HuH-7.5 (cell line): ENCODE data around the gene GRIFIN.
"Not testable (repeated sequence)": the region's sequence is repeated elsewhere in the genome, so short reads cannot be mapped to it uniquely, and the experiment has no call there.

ENCODE experiments used
- DNase-seq: peaks from one replicate; pipeline ENCODE4 v3.0.0; 2011; ENCODE audit warnings: low spot score

The GRIFIN gene

GRCh38 chr7:2478399-2478785 lies 2.2 kb upstream of the GRIFIN start:
- no peak for DNase-seq

DNA sequence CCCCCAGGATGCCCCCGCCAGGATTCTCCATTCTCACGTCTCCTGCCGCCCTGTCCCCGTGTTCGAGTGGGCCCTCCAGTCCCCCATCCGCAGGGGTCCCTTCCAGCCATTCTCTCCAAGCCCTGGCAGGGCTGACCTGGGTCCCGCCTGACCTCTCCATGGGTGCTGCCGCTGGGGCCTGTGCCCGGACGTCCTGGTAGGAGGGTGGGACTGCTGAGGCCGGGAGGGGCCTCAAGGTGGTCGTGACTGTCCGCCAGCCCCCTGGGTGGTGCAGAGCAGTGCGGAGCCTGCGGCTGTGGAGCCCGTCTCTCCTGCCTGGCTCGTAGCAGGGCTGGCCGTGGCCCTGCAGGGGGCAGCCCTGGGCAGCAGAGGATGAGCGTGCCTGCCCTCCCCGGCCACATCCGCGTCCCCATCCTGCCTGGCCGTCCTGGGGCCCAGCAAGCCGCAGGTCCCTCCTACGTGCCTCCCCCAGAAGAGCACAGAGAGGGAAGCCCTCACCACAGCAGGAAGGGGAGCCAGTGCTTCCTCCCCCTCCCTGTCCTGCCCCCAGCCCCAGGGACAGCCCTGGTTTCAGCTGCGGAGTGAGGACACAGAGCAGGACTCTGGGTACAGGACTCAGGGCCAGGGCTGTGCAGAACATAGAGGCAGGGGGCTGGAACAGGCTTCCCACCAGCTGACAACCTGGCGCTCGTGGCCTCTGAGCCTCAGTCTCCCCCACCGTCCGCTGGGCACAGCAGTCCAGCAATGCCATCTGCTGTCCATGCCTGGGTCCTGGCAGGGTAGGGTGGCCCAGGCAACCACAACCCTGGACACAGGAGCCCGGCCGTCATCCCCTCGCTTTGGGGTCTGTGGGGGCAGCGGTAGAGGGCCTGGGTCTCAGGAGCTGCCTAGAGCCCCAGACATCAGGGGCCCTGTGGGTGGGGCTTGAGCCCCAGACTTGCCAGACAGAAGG lies 1.5 kb upstream of the GRIFIN start:
- peak; percentile 98 for DNase-seq

DNA sequence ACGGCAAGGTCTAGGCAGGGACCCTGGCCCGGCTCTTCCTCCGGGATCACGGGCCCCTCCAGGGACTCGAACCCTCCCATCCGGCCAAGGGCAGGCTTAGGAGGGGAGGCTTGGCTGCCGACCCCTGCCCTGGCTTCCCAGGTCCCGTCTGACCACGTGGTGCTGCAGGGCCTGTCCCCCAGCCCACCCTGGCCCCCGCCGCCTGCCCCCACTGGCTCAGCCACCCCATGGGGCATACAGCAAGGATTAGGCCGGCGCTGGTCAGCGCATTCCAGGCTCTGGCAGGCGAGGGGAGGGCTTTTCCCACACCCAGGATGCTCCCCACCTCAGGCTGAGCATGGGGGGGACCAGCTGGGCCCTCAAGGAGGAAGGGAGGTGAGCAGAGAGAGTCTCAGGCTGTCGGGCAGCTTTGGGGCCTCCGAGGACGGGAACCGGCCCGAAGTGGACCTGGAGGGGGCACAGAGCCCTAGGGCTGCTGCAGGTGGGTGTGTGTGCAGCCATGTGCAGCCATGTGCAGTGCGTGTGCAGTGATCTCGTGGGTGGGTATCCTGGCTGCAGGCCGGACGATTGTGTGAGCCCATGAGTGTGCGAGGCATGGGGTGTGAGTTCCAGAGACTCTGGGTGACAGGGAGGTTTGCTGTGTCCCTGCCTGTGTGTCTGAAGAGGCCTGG lies 713 bp upstream of the GRIFIN start:
- no peak for DNase-seq

GRCh38 chr7:2475678-2476015 lies 551 bp downstream of the GRIFIN start:
- DNase-seq: no peak

DNA sequence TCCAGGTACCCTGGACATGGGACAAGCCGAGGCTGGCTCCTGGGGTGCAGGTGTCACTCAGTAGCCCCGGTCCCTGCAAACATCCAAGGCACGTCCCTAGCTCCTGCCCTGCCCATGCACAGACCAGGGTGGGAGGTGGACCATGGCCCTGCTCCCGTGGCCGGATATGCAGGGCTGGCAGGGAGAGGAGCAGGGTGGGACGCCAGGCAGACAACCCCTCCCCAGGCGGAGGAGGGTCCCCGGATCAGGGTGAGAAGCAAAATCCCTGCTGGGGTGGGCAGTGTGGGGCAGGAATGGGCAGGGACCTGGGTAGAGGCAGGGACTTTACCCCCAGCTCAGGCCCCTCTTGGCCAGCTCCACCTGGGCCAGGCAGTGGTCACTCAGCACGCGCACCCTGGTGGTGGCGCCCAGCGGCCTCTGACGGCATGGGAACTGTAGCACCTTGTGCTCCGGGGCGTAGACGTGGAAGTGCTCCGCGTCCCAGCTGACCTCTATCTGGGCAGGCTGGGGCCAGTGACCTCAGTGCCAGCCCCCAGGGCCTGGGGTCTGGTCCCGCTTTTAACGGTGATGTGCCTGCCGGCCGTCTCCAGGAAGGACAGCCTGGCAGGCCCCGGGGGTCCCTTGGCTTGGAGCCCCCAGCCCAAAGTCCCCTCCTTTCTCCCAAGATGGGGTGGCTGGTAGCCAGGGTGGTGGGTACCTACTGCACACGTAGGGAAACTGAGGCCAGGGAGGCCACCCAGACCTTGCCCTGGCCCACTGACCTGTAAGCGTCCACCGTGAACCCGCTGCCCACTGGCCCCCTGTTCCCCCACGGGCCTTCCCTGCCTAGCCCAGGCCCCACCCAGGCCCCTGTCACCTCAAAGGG lies 1.2 kb downstream of the GRIFIN start:
- DNase-seq: peak; percentile 72

- DNase-seq: no peak
These were observed 2.0 kb downstream of the GRIFIN start for GRCh38 chr7:2474224-2474623.

- DNase-seq: no peak
These were observed 2.6 kb downstream of the GRIFIN start for GRCh38 chr7:2473496-2474180.

DNA sequence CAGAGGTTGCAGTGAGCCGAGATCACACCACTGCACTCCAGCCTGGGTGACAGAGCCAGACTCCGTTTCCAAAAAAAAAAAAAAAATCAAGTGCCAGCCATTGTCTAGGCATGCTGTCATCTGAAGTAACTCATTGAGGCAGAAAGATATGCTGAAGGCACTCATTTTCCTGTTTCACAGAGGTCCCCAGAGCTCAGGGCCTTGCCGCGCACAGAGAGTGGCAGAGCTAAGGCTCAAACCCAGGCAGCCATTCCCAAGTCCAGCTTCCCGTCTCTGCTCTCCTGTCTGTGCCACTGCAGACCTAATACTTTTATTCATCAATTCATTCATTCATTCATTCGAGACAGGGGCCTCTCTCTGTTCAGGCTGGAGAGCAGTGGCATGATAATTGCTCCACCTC lies 3.5 kb downstream of the GRIFIN start:
- DNase-seq: no peak

DNA sequence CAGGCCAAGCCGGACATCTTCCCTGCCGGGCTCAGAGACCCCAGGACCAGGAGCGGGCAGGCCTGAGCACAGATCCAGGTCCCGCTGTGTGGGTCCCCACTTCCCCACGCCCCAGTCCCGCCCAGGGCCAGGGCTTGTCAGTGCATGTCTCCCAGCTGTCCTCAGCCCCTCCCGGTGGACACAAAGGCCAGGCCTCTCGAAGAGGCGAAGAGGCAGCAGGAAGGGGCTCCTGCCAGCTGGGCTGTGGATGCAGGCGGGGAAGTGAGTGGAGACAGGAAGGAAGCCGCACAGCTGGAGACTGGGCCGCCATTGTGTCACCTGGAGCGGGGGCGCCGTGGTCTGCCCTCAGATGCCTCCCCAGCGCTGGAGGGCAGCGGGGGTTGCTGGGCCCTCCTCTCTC lies 4.8 kb downstream of the GRIFIN start:
- DNase-seq: no peak

GRCh38 chr7:2471022-2471329 lies 5.2 kb downstream of the GRIFIN start:
- no peak for DNase-seq

DNA sequence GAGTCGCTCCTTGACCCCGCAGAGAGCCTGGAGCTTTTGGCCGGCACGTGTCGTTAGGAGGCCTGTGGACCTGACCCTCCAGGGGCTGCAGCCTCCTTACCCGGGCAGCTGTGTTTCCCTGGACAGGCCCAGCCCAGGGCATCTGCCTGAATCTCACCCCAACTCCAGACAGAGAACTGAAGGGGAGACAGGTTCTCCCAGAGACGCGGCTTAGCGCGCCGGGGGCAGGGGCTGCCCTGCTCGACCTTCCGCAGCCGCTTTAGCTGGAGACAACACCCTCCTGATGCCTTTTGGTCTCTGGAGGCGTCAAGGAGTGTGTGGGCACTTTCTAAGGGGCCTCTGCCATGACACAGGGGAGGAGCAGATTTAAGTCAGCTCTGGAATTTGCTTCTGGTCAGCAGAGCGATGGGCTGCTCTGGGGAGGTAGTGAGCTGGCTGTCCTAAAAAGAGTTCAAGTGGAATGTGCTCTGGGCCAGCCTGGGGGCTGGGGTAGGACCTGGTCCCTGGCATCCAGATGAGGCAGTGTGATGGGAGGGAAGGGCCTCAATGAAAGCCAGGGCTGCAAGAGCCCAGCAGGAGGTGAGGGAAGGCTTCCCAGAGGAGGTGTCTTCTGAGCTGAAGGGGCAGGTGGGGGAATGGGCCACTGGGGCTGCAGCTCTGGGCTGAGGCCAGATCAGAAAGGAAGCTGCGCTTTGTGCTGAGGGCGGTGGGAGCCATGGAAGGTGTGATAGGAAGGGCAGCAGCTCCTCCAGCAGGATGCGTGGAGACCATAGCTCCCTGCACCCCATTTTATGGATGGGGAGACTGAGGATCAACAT lies 5.8 kb downstream of the GRIFIN start:
- no peak for DNase-seq

DNA sequence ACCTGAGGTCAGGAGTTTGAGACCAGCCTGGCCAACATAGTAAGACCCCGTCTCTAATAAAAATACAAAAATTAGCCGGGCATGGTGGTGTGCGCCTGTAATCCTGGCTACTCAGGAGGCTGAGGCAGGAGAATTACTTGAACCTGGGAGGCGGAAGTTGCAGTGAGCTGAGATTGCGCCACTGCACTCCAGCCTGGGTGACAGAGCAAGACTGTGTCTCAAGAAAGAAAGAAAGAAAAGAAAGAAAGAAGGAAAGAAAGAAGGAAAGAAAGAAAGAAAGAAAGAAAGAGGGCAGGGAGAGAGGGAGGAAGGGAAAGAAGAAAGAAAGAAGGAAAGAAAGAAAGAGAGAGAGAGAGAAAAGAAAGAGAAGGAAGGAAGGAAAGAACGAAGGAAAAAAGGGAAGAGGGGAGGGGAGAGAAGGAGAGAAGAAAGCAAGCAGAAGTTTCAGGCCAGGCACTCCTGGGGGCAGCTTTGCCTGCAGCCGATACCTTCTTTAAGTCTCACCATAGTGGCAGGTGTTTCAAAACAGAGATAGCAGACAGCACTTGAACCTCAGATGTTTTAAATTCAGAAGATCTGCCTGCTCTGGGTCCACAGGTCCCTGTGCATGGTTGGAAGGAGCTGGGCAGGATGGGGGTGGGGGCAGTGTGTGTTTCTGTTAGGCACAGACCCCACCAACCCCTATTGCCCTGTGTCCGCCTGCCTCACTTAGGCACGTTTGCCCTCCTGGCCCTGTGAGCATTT lies 6.6 kb downstream of the GRIFIN start:
- DNase-seq: not testable (repeated sequence)

- DNase-seq: no peak
These were observed 8.0 kb downstream of the GRIFIN start for GRCh38 chr7:2468227-2468626.

DNA sequence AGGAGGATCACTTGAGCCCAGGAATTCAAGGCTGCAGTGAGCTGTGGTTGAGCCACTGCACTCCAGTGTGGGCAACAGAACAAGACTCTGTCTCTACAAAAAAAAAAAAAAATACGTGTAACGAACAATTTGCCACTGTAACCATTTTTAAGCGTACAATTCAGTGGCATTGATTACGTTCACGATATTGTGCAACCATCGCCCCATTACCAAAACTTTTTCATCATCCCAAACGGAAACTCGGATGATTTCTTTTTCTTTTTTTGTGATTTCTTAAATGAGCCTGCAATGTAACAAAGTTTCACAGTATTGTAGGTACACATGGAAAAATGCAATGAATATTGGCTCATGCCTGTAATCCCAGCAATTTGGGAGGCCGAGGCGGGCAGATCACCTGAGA lies 9.5 kb downstream of the GRIFIN start:
- DNase-seq: no peak

- no peak for DNase-seq
These were observed 10.3 kb downstream of the GRIFIN start for GRCh38 chr7:2465928-2466327.

- no peak for DNase-seq
These were observed 13.5 kb downstream of the GRIFIN start for GRCh38 chr7:2462731-2463130.

DNA sequence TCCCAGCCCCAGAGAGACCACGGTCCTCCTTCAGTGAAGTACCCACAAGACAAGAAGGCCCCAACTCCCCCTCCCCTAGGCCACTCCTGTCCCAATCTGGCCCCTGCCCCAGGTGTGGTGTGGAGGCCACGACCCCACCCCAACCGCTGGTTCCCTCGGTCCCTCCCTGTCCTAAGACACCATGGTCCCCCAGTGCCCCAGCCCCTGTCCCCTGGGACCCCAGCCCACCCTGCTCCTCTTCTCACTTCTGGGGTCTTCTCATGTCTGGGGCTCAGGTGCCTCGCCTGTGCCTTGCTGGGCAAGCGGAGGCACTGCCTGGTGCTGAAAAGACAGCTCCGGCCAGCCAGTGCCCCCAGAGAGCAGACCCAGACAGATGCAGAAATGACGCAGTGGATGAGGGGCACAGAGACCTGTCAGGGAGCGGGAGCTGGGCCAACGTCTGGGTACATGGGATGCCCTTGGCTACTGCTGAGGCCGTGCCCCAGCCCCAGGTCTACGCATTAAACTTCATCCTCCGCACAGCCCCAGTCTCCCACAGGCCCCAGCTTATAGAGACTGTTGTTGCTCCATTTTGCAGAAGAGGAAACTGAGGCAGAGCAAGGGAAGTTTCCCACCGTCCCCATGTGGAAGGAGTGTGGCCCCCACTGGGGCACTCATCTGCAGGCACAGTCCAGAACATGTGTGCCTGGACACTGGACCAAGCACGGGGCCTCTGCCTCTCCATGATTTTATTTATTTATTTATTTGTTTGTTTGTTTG lies 14.8 kb downstream of the GRIFIN start:
- DNase-seq: no peak

DNA sequence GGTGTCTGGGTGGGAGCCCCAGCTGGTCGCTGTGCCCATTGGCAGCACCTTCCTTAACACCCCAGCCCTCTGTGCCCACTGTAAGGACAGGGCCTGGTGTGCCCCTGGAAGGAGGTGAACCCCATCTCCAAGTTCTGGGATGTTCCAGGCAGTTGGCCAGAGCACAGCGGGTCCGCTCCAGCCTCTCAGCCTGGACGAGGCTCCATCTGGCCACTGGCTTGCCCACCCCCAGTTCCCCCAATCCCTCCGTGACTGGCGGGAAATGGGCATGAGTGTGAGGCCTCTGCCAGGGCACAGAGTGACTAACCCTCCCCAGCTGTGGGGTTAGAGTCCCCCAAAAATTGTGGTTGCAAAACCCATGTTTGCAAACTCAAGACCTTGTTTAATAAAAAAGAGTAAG lies 15.6 kb downstream of the GRIFIN start:
- DNase-seq: no peak

GRCh38 chr7:2460188-2460587 lies 16.0 kb downstream of the GRIFIN start:
- DNase-seq: no peak

DNA sequence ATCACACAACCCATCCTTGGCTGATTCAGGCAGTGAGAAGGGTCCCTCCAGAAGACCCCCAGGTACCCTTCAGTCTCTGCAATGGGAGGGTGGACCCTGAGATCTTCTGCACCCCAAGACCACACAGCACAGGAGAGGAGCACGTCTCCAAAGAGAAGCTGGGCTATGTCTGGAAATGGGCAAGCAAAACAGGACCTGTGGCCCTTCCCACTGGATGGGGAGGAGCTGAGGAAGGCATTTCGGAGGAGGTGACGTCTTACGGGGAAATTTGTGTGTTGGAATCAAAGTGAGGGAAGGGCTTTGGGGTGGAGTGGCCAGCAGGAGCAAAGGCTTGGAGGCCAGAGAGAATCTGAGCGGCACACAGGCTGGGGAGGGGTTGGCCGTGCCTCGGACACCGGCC lies 16.5 kb downstream of the GRIFIN start:
- DNase-seq: no peak
